ENCODE measurements around the gene PHETA2. TPM values are rescaled to one million over a fixed set of nuclear protein-coding genes. Genes with fewer than 3 reads are reported as not detected.
"Not testable (repeated sequence)": the region's sequence is repeated elsewhere in the genome, so short reads cannot be mapped to it uniquely, and the experiment has no call there.

The PHETA2 gene
- total RNA-seq, 1 donor from 2014 or later: 5.2 TPM

DNA sequence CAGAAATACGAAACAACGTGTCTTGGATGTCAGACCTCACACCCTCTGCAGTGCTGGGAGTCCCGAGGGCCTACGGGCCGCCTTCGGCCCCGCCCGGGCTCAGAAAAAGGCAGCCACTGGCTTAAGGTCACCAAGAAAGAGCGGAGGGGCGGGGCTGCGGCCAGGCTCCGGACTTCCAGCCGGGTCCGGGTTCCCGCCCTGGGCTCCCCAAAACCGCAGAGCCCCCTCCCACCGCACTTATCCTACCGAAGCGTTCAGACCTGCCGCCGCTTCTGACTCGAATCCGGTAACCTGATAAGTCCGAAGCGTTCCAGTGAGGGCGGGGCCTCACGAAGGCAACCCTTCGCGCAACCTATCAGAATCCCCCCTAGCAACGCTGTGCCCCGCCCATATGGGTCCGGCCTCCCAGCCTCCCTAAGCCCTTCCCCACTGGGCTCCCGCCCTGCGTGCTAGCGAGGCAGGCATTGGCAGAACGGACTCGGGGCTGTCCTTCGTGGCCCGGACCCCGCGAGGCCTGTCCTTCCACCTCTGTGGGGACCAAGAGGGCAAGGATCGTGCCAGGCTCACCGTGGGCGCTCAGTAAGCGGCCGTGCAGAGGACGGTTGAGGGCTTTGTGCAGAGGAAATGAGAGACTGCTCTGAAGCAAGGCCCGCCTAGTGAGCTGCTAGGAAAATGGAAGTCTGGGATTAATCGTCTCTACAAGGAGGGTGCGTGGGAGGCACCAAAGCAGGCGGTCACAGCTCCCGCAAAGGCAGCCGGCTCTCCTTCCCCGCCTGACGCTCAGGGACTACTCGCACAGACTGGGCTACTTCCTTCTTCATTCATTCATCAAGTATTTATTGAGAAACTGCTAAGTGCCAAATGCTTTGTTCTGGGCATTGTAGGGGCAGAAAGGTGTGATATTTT lies 3.3 kb upstream of the PHETA2 start, which contains the start of gene NAGA:
TSS of gene NAGA (minus strand) at position 296 of the 906 bp plus-strand sequence. CDS start 515 bp downstream, outside the sequence.
- TF ChIP-seq, protein P1, sequence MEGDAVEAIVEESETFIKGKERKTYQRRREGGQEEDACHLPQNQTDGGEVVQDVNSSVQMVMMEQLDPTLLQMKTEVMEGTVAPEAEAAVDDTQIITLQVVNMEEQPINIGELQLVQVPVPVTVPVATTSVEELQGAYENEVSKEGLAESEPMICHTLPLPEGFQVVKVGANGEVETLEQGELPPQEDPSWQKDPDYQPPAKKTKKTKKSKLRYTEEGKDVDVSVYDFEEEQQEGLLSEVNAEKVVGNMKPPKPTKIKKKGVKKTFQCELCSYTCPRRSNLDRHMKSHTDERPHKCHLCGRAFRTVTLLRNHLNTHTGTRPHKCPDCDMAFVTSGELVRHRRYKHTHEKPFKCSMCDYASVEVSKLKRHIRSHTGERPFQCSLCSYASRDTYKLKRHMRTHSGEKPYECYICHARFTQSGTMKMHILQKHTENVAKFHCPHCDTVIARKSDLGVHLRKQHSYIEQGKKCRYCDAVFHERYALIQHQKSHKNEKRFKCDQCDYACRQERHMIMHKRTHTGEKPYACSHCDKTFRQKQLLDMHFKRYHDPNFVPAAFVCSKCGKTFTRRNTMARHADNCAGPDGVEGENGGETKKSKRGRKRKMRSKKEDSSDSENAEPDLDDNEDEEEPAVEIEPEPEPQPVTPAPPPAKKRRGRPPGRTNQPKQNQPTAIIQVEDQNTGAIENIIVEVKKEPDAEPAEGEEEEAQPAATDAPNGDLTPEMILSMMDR (IDR thresholded peaks at IDR 0.05; ENCODE audit: unreplicated experiment): no peak
- H3K4me1 Mint-ChIP-seq (ENCODE audit: low read depth): peaks cover 8% of the 10 kb centered on the region
- DNase-seq (ENCODE audit: low spot score, unreplicated experiment): peak; percentile 89
- peaks cover 4% of the 10 kb centered on the region for H3K27me3 Mint-ChIP-seq
- H3K36me3 Mint-ChIP-seq (ENCODE audit: insufficient read depth): peaks cover 5% of the 10 kb centered on the region
- peak within 1 kb of the TSS; percentile 90 for H3K27ac Mint-ChIP-seq
- H3K4me3 Mint-ChIP-seq (ENCODE audit: low read depth): peak within 1 kb of the TSS; percentile 80
- no peaks in the 10 kb centered on the region for H3K9me3 Mint-ChIP-seq (ENCODE audit: low read depth)

GRCh38 chr22:42071508-42071907 lies 2.5 kb upstream of the PHETA2 start:
- not testable (repeated sequence) for H3K27ac Mint-ChIP-seq; H3K27me3 Mint-ChIP-seq; H3K4me1 Mint-ChIP-seq (ENCODE audit: low read depth); H3K36me3 Mint-ChIP-seq (ENCODE audit: insufficient read depth); DNase-seq (ENCODE audit: low spot score, unreplicated experiment); H3K9me3 Mint-ChIP-seq (ENCODE audit: low read depth)
- peak overlapping the region; percentile 80 for H3K4me3 Mint-ChIP-seq (ENCODE audit: low read depth)

- TF ChIP-seq, protein P1 (IDR thresholded peaks at IDR 0.05; ENCODE audit: unreplicated experiment): no peak
- no peak overlapping the region for H3K27ac Mint-ChIP-seq
- no peaks in the 10 kb centered on the region for H3K9me3 Mint-ChIP-seq (ENCODE audit: low read depth)
- DNase-seq (ENCODE audit: low spot score, unreplicated experiment): no peak
- peaks cover 1% of the 10 kb centered on the region for H3K36me3 Mint-ChIP-seq (ENCODE audit: insufficient read depth)
- H3K4me3 Mint-ChIP-seq (ENCODE audit: low read depth): peak overlapping the region; percentile 52
- peaks cover 4% of the 10 kb centered on the region for H3K27me3 Mint-ChIP-seq
- H3K4me1 Mint-ChIP-seq (ENCODE audit: low read depth): peaks cover 8% of the 10 kb centered on the region
These were observed 1.3 kb upstream of the PHETA2 start for GRCh38 chr22:42072606-42073330.

GRCh38 chr22:42073621-42074041 lies 417 bp upstream of the PHETA2 start:
- Mint-ChIP-seq H3K4me3 (ENCODE audit: low read depth) (peak overlapping the region; percentile 52), H3K27ac (no peak overlapping the region)
- no peak for DNase-seq (ENCODE audit: low spot score, unreplicated experiment)

GRCh38 chr22:42074846-42075676 lies 1.0 kb downstream of the PHETA2 start:
- TF ChIP-seq, protein P1 (IDR thresholded peaks at IDR 0.05; ENCODE audit: unreplicated experiment): no peak
- Mint-ChIP-seq H3K27me3 (peaks cover 4% of the 10 kb centered on the region), H3K4me3 (ENCODE audit: low read depth) (no peak overlapping the region), H3K4me1 (ENCODE audit: low read depth) (peaks cover 18% of the 10 kb centered on the region), H3K27ac (peak overlapping the region; percentile 51), H3K36me3 (ENCODE audit: insufficient read depth) (no peaks in the 10 kb centered on the region), H3K9me3 (ENCODE audit: low read depth) (no peaks in the 10 kb centered on the region)
- no peak for DNase-seq (ENCODE audit: low spot score, unreplicated experiment)

More at GRCh38 chr22:42073621-42074041, 417 bp upstream of the PHETA2 start:
- no peaks in the 10 kb centered on the region for H3K36me3 Mint-ChIP-seq (ENCODE audit: insufficient read depth)
- H3K27me3 Mint-ChIP-seq: peaks cover 4% of the 10 kb centered on the region
- TF ChIP-seq, protein P1 (IDR thresholded peaks at IDR 0.05; ENCODE audit: unreplicated experiment): no peak
- peaks cover 11% of the 10 kb centered on the region for H3K4me1 Mint-ChIP-seq (ENCODE audit: low read depth)
- no peaks in the 10 kb centered on the region for H3K9me3 Mint-ChIP-seq (ENCODE audit: low read depth)
